ENCODE results near the gene CDKAL1.
"Not testable (repeated sequence)": the region's sequence is repeated elsewhere in the genome, so short reads cannot be mapped to it uniquely, and the experiment has no call there.

Gene CDKAL1

GRCh38 chr6:20554817-20555216, 20.6 kb downstream of the CDKAL1 start:
- no peak for DNase-seq

GRCh38 chr6:20559924-20560551, 25.8 kb downstream of the CDKAL1 start:
- no peak for DNase-seq

GRCh38 chr6:20563377-20563776, 29.1 kb downstream of the CDKAL1 start:
- DNase-seq: no peak

- no peak for DNase-seq
These were observed 30.0 kb downstream of the CDKAL1 start for GRCh38 chr6:20564269-20564668.

- no peak for DNase-seq
These were observed 30.5 kb downstream of the CDKAL1 start for GRCh38 chr6:20564777-20565176.

- DNase-seq: no peak
These were observed 31.1 kb downstream of the CDKAL1 start for GRCh38 chr6:20565342-20565741.

GRCh38 chr6:20566109-20566508, 31.9 kb downstream of the CDKAL1 start:
- DNase-seq: no peak

- no peak for DNase-seq
These were observed 34.8 kb downstream of the CDKAL1 start for GRCh38 chr6:20569000-20569610.

GRCh38 chr6:20571261-20571660, 37.0 kb downstream of the CDKAL1 start:
- DNase-seq: no peak

- DNase-seq: no peak
These were observed 38.0 kb downstream of the CDKAL1 start for GRCh38 chr6:20572288-20572687.

- no peak for DNase-seq
These were observed 38.7 kb downstream of the CDKAL1 start for GRCh38 chr6:20572940-20573339.

- DNase-seq: no peak
These were observed 40.1 kb downstream of the CDKAL1 start for GRCh38 chr6:20574355-20574754.

GRCh38 chr6:20575125-20575524, 40.9 kb downstream of the CDKAL1 start:
- DNase-seq: no peak

GRCh38 chr6:20575704-20576451, 41.6 kb downstream of the CDKAL1 start:
- no peak for DNase-seq

- DNase-seq: no peak
These were observed 43.0 kb downstream of the CDKAL1 start for GRCh38 chr6:20577173-20577688.

- DNase-seq: no peak
These were observed 46.8 kb downstream of the CDKAL1 start for GRCh38 chr6:20581070-20581469.

GRCh38 chr6:20582586-20583443, 48.6 kb downstream of the CDKAL1 start:
- DNase-seq: no peak

GRCh38 chr6:20583444-20583800, 49.2 kb downstream of the CDKAL1 start:
- DNase-seq: no peak

- no peak for DNase-seq
These were observed 50.0 kb downstream of the CDKAL1 start for GRCh38 chr6:20584100-20584731.

GRCh38 chr6:20589266-20589665, 55.0 kb downstream of the CDKAL1 start:
- DNase-seq: no peak

GRCh38 chr6:20590476-20590875, 56.2 kb downstream of the CDKAL1 start:
- DNase-seq: not testable (repeated sequence)

GRCh38 chr6:20594299-20594853, 60.1 kb downstream of the CDKAL1 start:
- DNase-seq: not testable (repeated sequence)

Measured in activated naive CD4-positive, alpha-beta T cell (primary cell).